Gastrocnemius medialis (tissue), 4 donors: ENCODE measurements around the gene EXTL1.

ENCODE experiments used
- CTCF ChIP-seq, 5 experiments: fragments of 450-650 bp in 3 of 5; fragments of 200-600 bp in 2 of 5; sonication (generic) in 2 of 5; IDR thresholded peaks in 4 of 5; conservative IDR thresholded peaks in 1 of 5; 1 replicate in 4 of 5; 2 replicates in 1 of 5; pipeline ENCODE4 v1.5.1; 2016 to 2019; ENCODE audit warnings: antibody characterized with exemption in 5 of 5, mild to moderate bottlenecking in 3 of 5, moderate library complexity in 3 of 5
- POLR2A ChIP-seq, 2 donors: fragments of 450-650 bp; IDR thresholded peaks; one replicate each; pipeline ENCODE4 v1.6.1; 2017; ENCODE audit warnings: antibody characterized with exemption in 2 of 2, mild to moderate bottlenecking in 2 of 2, moderate library complexity in 2 of 2

- TF ChIP-seq CTCF (IDR thresholded peaks at IDR 0.05 in 4 of 5, conservative IDR thresholded peaks at IDR 0.05 in 1 of 5), result no peak
- TF ChIP-seq POLR2A (IDR thresholded peaks at IDR 0.05), result no peak
Observed at GRCh38 chr1:25985670-25986069, 35.9 kb upstream of the EXTL1 start.
